OCI-LY1 (cell line): ENCODE results near the gene ZFHX3.

Experiments used
- H2AFZ ChIP-seq: fragments of 200-600 bp; sonication (generic), shearing (Covaris generic); 2 replicates; pipeline ENCODE4 v1.6.0; 2014; ENCODE audit warnings: antibody characterized with exemption, mild to moderate bottlenecking, low read length
- H3F3A ChIP-seq: fragments of 200-600 bp; sonication (generic), shearing (Covaris generic); 2 replicates; pipeline ENCODE4 v1.6.0; 2014; ENCODE audit warnings: mild to moderate bottlenecking, antibody characterized with exemption, low read length, moderate library complexity; ENCODE audit not compliant: insufficient read depth
- H3K27ac ChIP-seq: fragments of 200-600 bp; sonication (generic); 2 replicates; pipeline ENCODE4 v1.5.1; 2014; ENCODE audit warnings: low read length, mixed run types, mild to moderate bottlenecking, low read depth; ENCODE audit not compliant: poor library complexity, severe bottlenecking
- H3K27me3 ChIP-seq: fragments of 200-600 bp; sonication (generic); 2 replicates; pipeline ENCODE4 v1.6.0; 2014; ENCODE audit warnings: antibody characterized with exemption, mild to moderate bottlenecking, low read length, moderate library complexity; ENCODE audit not compliant: insufficient read depth
- H3K36me3 ChIP-seq: fragments of 200-600 bp; sonication (generic); 2 replicates; pipeline ENCODE4 v1.6.1; 2014; ENCODE audit warnings: mild to moderate bottlenecking, antibody characterized with exemption, low read length, moderate library complexity, mixed read lengths; ENCODE audit not compliant: insufficient read depth
- H3K4me1 ChIP-seq: fragments of 200-600 bp; sonication (generic); 2 replicates; pipeline ENCODE4 v1.5.1; 2014; ENCODE audit warnings: mild to moderate bottlenecking, low read length, moderate library complexity; ENCODE audit not compliant: insufficient read depth, severe bottlenecking
- H3K4me2 ChIP-seq: fragments of 200-600 bp; sonication (generic), shearing (Covaris generic); 2 replicates; pipeline ENCODE4 v1.6.1; 2014; ENCODE audit warnings: low read length
- H3K4me3 ChIP-seq: fragments of 200-600 bp; sonication (generic); 2 replicates; pipeline ENCODE4 v1.5.1; 2014; ENCODE audit warnings: low read length, low read depth, mild to moderate bottlenecking, mixed read lengths; ENCODE audit not compliant: poor library complexity, severe bottlenecking
- H3K79me2 ChIP-seq: fragments of 200-600 bp; shearing (Covaris generic); 2 replicates; pipeline ENCODE4 v1.6.1; 2016; ENCODE audit warnings: mixed run types, low read length, mixed read lengths; ENCODE audit not compliant: insufficient read depth
- H3K9ac ChIP-seq: fragments of 200-600 bp; sonication (generic), shearing (Covaris generic); 2 replicates; pipeline ENCODE4 v1.6.1; 2014; ENCODE audit warnings: mild to moderate bottlenecking, low read length, mixed read lengths
- H3K9me2 ChIP-seq: fragments of 200-600 bp; sonication (generic), shearing (Covaris generic); 2 replicates; pipeline ENCODE4 v1.6.1; 2014; ENCODE audit warnings: low read depth, mild to moderate bottlenecking, low read length, mixed read lengths
- H3K9me3 ChIP-seq: fragments of 200-600 bp; shearing (Covaris generic); 2 replicates; pipeline ENCODE4 v1.6.1; 2014; ENCODE audit warnings: low read length, mixed read lengths
- H4K20me1 ChIP-seq: fragments of 200-600 bp; sonication (generic), shearing (Covaris generic); 2 replicates; pipeline ENCODE4 v1.6.0; 2016; ENCODE audit warnings: mild to moderate bottlenecking, low read length; ENCODE audit not compliant: insufficient read depth
- EZH2 ChIP-seq: fragments of 200-600 bp; sonication (generic), shearing (Covaris generic); IDR thresholded peaks from 2 replicates; pipeline ENCODE4 v1.8.0; 2017; ENCODE audit warnings: borderline replicate concordance, mixed run types, mild to moderate bottlenecking, antibody characterized with exemption, low read length, moderate library complexity, mixed read lengths
- TF ChIP-seq, protein P1 (sequence below): fragments of 200-600 bp; sonication (generic), shearing (Covaris generic); IDR thresholded peaks from 2 replicates; pipeline ENCODE4 v1.5.1; 2017; ENCODE audit warnings: mild to moderate bottlenecking, antibody characterized with exemption, low read length, moderate library complexity, mixed read lengths

ZFHX3 gene

DNA sequence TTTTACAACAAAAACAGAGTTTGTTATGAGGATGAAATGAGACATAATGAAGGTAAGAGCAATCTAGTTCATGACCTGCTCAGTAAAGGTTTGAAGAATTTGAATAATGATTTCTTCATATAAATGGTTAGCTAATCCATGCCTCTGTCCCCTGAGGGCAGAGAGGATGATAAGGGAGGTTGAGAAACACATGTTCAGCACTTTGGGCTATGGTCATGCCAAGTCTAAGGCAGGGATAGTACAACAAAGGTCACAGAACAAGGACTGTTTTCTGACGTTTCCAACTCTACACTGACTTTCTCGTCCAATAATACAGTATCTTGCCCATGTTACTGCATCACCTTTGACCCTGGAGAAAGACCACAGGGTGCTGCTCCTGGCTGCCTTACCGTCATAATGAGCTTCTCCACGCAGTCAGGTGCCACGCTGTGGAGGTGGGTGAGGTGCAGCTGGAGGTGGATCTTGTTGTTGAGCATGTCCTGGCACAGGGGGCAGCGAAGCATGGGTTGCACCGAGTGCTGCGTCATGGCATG is 236.7 kb downstream of the ZFHX3 start:
- Histone ChIP-seq H3K4me1 (no peaks in the 10 kb centered on the region), H3F3A (no peaks in the 10 kb centered on the region), H3K4me2 (no peak overlapping the region), H3K36me3 (no peaks in the 10 kb centered on the region), H3K79me2 (no peaks in the 10 kb centered on the region), H3K9me2 (no peaks in the 10 kb centered on the region), H3K9ac (no peak overlapping the region), H4K20me1 (no peaks in the 10 kb centered on the region), H3K9me3 (no peaks in the 10 kb centered on the region), H3K27me3 (no peaks in the 10 kb centered on the region), H2AFZ (no peak overlapping the region), H3K27ac (no peak overlapping the region), H3K4me3 (no peak overlapping the region)
- TF ChIP-seq EZH2, result no peak
- TF ChIP-seq, protein P1, sequence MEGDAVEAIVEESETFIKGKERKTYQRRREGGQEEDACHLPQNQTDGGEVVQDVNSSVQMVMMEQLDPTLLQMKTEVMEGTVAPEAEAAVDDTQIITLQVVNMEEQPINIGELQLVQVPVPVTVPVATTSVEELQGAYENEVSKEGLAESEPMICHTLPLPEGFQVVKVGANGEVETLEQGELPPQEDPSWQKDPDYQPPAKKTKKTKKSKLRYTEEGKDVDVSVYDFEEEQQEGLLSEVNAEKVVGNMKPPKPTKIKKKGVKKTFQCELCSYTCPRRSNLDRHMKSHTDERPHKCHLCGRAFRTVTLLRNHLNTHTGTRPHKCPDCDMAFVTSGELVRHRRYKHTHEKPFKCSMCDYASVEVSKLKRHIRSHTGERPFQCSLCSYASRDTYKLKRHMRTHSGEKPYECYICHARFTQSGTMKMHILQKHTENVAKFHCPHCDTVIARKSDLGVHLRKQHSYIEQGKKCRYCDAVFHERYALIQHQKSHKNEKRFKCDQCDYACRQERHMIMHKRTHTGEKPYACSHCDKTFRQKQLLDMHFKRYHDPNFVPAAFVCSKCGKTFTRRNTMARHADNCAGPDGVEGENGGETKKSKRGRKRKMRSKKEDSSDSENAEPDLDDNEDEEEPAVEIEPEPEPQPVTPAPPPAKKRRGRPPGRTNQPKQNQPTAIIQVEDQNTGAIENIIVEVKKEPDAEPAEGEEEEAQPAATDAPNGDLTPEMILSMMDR, result no peak

DNA sequence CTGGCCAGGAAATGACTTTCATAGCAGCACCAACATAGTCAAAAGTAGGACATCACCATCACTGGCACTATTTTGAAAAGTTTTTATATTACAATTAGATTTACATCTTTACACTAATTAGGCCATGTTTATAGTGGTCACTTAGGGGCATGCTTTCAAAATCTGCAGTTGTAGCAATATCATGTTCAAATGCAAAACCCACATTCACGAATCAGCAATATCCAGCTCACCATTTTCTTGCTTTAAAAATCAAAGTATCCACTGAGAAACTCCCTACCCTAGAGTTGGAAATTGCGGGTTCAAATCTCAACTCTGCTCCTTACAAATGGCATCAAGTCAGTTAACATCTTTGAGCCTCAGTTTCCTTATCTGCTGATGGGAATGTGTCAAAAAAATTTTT is 237.4 kb downstream of the ZFHX3 start:
- Histone ChIP-seq H3K36me3 (no peaks in the 10 kb centered on the region), H3F3A (no peaks in the 10 kb centered on the region), H2AFZ (no peak overlapping the region), H3K79me2 (no peaks in the 10 kb centered on the region), H4K20me1 (no peaks in the 10 kb centered on the region), H3K4me2 (no peak overlapping the region), H3K4me1 (no peaks in the 10 kb centered on the region), H3K27ac (no peak overlapping the region), H3K27me3 (no peaks in the 10 kb centered on the region), H3K9me3 (no peaks in the 10 kb centered on the region), H3K9ac (no peak overlapping the region), H3K9me2 (no peaks in the 10 kb centered on the region), H3K4me3 (no peak overlapping the region)
- TF ChIP-seq, protein P1, result no peak
- no peak for TF ChIP-seq EZH2

DNA sequence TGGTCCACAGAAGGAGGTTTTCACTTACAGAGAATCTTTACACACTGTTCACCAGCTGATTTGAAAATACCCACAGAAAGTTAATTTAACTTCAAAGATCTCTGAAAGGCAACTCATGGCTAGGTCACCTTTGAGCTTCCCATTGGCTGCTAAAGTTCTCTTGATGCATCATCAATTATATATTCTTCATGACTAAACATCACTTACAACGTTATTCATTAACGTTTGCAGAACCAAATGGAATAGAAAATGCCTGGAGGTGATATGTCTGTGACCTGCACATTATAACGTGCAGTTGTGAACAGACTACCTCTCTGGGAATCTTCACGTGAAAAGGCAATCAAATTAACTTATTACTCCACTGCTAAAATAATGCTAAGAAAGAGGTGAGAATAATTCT is 238.5 kb downstream of the ZFHX3 start:
- Histone ChIP-seq H3K27me3 (no peaks in the 10 kb centered on the region), H3K27ac (no peak overlapping the region), H3K79me2 (no peaks in the 10 kb centered on the region), H3K36me3 (no peaks in the 10 kb centered on the region), H3K9me3 (no peaks in the 10 kb centered on the region), H3K4me2 (no peak overlapping the region), H3K9ac (no peak overlapping the region), H3K4me3 (no peak overlapping the region), H4K20me1 (no peaks in the 10 kb centered on the region), H3K9me2 (no peaks in the 10 kb centered on the region), H3F3A (no peaks in the 10 kb centered on the region), H2AFZ (no peak overlapping the region), H3K4me1 (no peaks in the 10 kb centered on the region)
- TF ChIP-seq, protein P1, result no peak
- no peak for TF ChIP-seq EZH2
